Gastrocnemius medialis (tissue), 4 donors: ENCODE data around the gene N4BP2L2. TPM values are rescaled to one million over a fixed set of nuclear protein-coding genes. Genes with fewer than 3 reads are reported as not detected.
A peak's percentile ranks its signal among the peaks of the same experiment; 100 is the strongest.

Experiments
- ATAC-seq, 2 donors: fragments of 150-250 bp; one replicate each; pipeline ENCODE4 v1.9.1; 2016
- DNase-seq, 2 donors: peaks; one replicate each; pipeline ENCODE4 v3.0.0-alpha.2; 2019
- H3K27ac ChIP-seq, 4 donors: fragments of 200-600 bp; sonication (generic); 1 replicate in 1 of 4; 2 replicates in 3 of 4; pipeline ENCODE4 v1.5.1; 2016 to 2018; ENCODE audit warnings: mild to moderate bottlenecking in 2 of 4, moderate library complexity in 1 of 4
- H3K27me3 ChIP-seq, 3 donors: fragments of 200-600 bp; sonication (generic) in 2 of 3; 1 replicate in 1 of 3; 2 replicates in 2 of 3; pipeline versions ENCODE4 v1.5.1 to v1.6.0; 2016 to 2019; ENCODE audit warnings: mild to moderate bottlenecking in 1 of 3, moderate library complexity in 1 of 3
- H3K36me3 ChIP-seq, 2 donors: fragments of 200-600 bp; sonication (generic) in 1 of 2; one replicate each; pipeline ENCODE4 v1.5.1; 2017 to 2018
- H3K4me1 ChIP-seq, 2 donors: fragments of 200-600 bp; sonication (generic) in 1 of 2; one replicate each; pipeline ENCODE4 v1.5.1; 2016 to 2017; ENCODE audit warnings: mild to moderate bottlenecking in 2 of 2
- H3K4me3 ChIP-seq, 4 donors: fragments of 200-600 bp; sonication (generic) in 3 of 4; 1 replicate in 1 of 4; 2 replicates in 3 of 4; pipeline ENCODE4 v1.5.1; 2016 to 2019; ENCODE audit warnings: mild to moderate bottlenecking in 2 of 4
- H3K9me3 ChIP-seq, 3 donors: fragments of 200-600 bp; sonication (generic) in 2 of 3; 1 replicate in 1 of 3; 2 replicates in 2 of 3; pipeline ENCODE4 v1.5.1; 2016 to 2019
- POLR2A ChIP-seq, 2 donors: fragments of 450-650 bp; IDR thresholded peaks; one replicate each; pipeline ENCODE4 v1.6.1; 2017; ENCODE audit warnings: antibody characterized with exemption in 2 of 2, mild to moderate bottlenecking in 2 of 2, moderate library complexity in 2 of 2
- in situ Hi-C, 4 donors: fragments of 200-750 bp; cut with MboI; loops; one replicate each; pipeline versions ENCODE4 v1.15.0 to v1.8.0; 2017; ENCODE audit warnings: low sequenced_read_pairs in 4 of 4
- intact Hi-C: fragments of 100-400 bp; cut with DNase I; formaldehyde crosslinking; loops from one replicate; pipeline ENCODE4 v1.15.1; 2023; ENCODE audit warnings: low total_unique reads
- total RNA-seq, 4 donors: library from RNA; depleted of rRNA; stranded (reverse); fragments of >200 nt; gene quantifications; one replicate each; pipeline versions ENCODE4 v1.1.0 to v1.2.3, GENCODE V29; 2016
- TF ChIP-seq, protein P1 (sequence below), 5 experiments: fragments of 450-650 bp in 3 of 5; fragments of 200-600 bp in 2 of 5; sonication (generic) in 2 of 5; IDR thresholded peaks in 4 of 5; conservative IDR thresholded peaks in 1 of 5; 1 replicate in 4 of 5; 2 replicates in 1 of 5; pipeline ENCODE4 v1.5.1; 2016 to 2019; ENCODE audit warnings: antibody characterized with exemption in 5 of 5, mild to moderate bottlenecking in 3 of 5, moderate library complexity in 3 of 5

The N4BP2L2 gene
- total RNA-seq, 4 donors from 2014 or later, result 52.2 to 370 (median 176) TPM

DNA sequence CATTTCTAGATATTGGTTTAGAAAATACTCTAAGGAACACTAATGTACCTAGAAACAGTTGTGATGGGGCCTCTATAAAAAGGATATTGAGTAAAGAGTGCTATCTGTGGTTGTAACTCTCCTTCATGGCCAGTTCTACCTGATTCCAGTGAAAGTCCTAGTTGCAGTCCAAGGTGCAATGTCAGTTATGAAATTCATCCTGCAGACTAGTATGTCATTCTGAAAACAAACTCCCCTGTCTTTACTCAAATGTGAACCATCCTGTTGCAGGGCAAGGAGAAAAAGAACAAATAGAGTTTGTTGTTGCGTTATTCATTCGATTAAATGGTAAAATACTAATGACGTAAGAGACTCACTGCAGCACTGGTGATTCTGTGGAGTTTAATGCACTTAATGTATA lies 92.4 kb downstream of the N4BP2L2 start:
- ATAC-seq, result no peak
- Histone ChIP-seq H3K27me3 (no peaks in the 10 kb centered on the region), H3K27ac (no peak overlapping the region), H3K9me3 (no peaks in the 10 kb centered on the region), H3K36me3 (peaks cover 0 to 7% of the 10 kb centered on the region in 2 donors), H3K4me3 (no peak overlapping the region), H3K4me1 (peaks cover 0 to 18% of the 10 kb centered on the region in 2 donors)
- TF ChIP-seq POLR2A (IDR thresholded peaks at IDR 0.05), result no peak
- TF ChIP-seq, protein P1, sequence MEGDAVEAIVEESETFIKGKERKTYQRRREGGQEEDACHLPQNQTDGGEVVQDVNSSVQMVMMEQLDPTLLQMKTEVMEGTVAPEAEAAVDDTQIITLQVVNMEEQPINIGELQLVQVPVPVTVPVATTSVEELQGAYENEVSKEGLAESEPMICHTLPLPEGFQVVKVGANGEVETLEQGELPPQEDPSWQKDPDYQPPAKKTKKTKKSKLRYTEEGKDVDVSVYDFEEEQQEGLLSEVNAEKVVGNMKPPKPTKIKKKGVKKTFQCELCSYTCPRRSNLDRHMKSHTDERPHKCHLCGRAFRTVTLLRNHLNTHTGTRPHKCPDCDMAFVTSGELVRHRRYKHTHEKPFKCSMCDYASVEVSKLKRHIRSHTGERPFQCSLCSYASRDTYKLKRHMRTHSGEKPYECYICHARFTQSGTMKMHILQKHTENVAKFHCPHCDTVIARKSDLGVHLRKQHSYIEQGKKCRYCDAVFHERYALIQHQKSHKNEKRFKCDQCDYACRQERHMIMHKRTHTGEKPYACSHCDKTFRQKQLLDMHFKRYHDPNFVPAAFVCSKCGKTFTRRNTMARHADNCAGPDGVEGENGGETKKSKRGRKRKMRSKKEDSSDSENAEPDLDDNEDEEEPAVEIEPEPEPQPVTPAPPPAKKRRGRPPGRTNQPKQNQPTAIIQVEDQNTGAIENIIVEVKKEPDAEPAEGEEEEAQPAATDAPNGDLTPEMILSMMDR (IDR thresholded peaks at IDR 0.05 in 4 of 5, conservative IDR thresholded peaks at IDR 0.05 in 1 of 5), result no peak
- in situ Hi-C loops (no loop called here), intact Hi-C loops (no loop called here)
- no peak for DNase-seq

DNA sequence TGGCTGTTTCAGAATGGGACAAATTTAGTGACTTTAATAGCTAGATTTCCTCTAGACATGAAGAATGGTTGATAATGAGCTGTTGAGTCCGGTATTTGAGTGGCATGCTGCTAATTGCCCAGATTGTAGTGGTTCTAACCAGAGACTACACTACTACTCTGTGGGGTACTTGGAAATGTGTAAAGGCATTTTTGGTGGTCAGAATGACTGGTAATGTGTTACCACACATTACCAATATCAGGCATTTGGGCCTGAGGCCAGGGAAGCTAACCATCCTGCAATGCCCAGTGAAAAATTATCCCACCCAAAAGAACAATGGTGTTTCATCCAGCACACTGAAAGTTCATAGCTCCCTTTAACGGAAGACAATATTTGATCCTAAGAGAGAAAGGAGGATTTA lies 93.1 kb downstream of the N4BP2L2 start:
- TF ChIP-seq POLR2A (IDR thresholded peaks at IDR 0.05), result no peak
- TF ChIP-seq, protein P1 (IDR thresholded peaks at IDR 0.05 in 4 of 5, conservative IDR thresholded peaks at IDR 0.05 in 1 of 5), result no peak
- ATAC-seq (no peak), DNase-seq (no peak)
- Histone ChIP-seq H3K36me3 (peaks cover 0 to 7% of the 10 kb centered on the region in 2 donors), H3K4me1 (peaks cover 0 to 18% of the 10 kb centered on the region in 2 donors), H3K27me3 (no peaks in the 10 kb centered on the region), H3K27ac (no peak overlapping the region), H3K4me3 (no peak overlapping the region), H3K9me3 (no peaks in the 10 kb centered on the region)
- in situ Hi-C loops (no loop called here), intact Hi-C loops (no loop called here)

DNA sequence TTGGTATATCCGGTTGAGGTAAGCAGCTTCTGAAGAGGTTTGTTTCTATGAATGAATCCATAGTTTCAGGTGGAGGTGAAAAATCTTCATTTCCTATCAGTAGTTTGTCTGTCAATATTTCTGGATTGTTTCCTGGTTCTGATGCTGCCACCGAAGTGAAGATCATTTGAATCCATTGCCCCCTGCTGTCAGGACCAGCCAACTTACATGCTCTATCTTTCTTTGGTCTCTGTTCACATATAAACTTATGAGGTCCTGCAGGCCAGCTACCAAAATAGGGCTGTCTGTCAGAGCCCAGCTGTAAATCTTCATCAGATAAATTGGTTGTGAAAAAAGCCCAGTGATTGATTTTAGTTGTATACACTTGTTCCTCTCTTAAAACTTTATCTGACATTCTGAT lies 95.5 kb downstream of the N4BP2L2 start:
- H3K9me3 ChIP-seq, result no peaks in the 10 kb centered on the region
- peaks cover 0 to 11% of the 10 kb centered on the region in 2 donors for H3K4me1 ChIP-seq
- TF ChIP-seq, protein P1 (IDR thresholded peaks at IDR 0.05 in 4 of 5, conservative IDR thresholded peaks at IDR 0.05 in 1 of 5), result peak in 2 of 5 experiments; percentile 21 to 34
- no peak for TF ChIP-seq POLR2A (IDR thresholded peaks at IDR 0.05)
- H3K27ac ChIP-seq, result no peak overlapping the region
- no peaks in the 10 kb centered on the region for H3K27me3 ChIP-seq
- no peak overlapping the region for H3K4me3 ChIP-seq
- DNase-seq (no peak), ATAC-seq (no peak)
- intact Hi-C loops, result no loop called here
- in situ Hi-C loops, result no loop called here
- peaks cover 0 to 7% of the 10 kb centered on the region in 2 donors for H3K36me3 ChIP-seq

DNA sequence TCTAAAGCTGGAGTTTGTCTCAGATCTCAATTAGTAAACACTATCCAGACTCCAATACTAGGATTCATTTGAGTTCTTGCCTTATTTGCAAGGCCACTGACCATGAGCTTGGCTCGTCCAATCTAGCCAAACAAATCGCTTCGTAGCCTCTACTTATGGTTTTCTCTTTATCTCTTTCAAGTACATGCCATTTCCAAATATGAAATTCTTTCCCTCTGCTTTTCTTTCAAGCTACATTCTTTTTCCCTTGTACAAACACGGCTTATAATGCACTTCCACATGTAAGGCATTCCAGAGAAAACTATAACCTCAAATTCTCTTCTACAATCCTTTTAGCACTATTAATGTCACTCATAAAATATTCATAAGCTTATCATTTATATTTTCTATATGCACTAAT lies 99.7 kb downstream of the N4BP2L2 start:
- H3K9me3 ChIP-seq, result no peaks in the 10 kb centered on the region
- H3K4me1 ChIP-seq, result no peaks in the 10 kb centered on the region
- in situ Hi-C loops (no loop called here), intact Hi-C loops (no loop called here)
- DNase-seq, result no peak
- no peaks in the 10 kb centered on the region for H3K27me3 ChIP-seq
- H3K27ac ChIP-seq, result no peak overlapping the region
- no peak overlapping the region for H3K4me3 ChIP-seq
- TF ChIP-seq, protein P1 (IDR thresholded peaks at IDR 0.05 in 4 of 5, conservative IDR thresholded peaks at IDR 0.05 in 1 of 5), result no peak
- TF ChIP-seq POLR2A (IDR thresholded peaks at IDR 0.05), result no peak
- ATAC-seq, result no peak
- peaks cover 0 to 29% of the 10 kb centered on the region in 2 donors for H3K36me3 ChIP-seq

DNA sequence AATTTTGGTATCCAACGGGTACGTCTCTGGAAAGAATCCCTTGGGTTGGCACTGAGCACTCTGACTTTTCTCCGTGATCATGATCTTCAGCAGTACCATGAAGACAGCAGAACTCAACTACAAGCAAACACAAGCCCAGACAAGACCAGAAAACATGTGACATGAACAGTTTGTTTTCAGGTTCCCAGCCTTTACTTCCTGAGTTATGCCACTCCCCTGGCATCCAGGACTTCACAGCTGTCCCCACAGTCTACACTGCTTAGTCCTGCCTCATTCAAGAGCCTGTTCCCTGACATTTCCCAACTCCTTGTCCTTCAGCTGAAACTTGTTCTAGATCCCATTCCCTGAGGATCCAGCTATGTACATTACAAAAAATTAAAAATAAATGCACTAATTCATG lies 105.7 kb downstream of the N4BP2L2 start:
- DNase-seq (no peak), ATAC-seq (no peak)
- Histone ChIP-seq H3K27me3 (no peaks in the 10 kb centered on the region), H3K4me3 (no peak overlapping the region), H3K36me3 (peaks cover 0 to 26% of the 10 kb centered on the region in 2 donors), H3K9me3 (no peaks in the 10 kb centered on the region), H3K4me1 (no peaks in the 10 kb centered on the region), H3K27ac (peak overlapping the region in 3 of 4 donors; percentile 18 to 50 (median 25))
- TF ChIP-seq, protein P1 (IDR thresholded peaks at IDR 0.05 in 4 of 5, conservative IDR thresholded peaks at IDR 0.05 in 1 of 5), result no peak
- no peak for TF ChIP-seq POLR2A (IDR thresholded peaks at IDR 0.05)
- intact Hi-C loops (no loop called here), in situ Hi-C loops (no loop called here)
